Neural cell (in vitro differentiated cells): ENCODE data around the gene MRRF. TPM values are rescaled to one million over a fixed set of nuclear protein-coding genes. Genes with fewer than 3 reads are reported as not detected.

Source experiments
- H2AFZ ChIP-seq: fragments of 200-600, 300-800 bp; sonication (generic), shearing (Covaris generic); 2 replicates; pipeline ENCODE4 v1.6.0; 2014; ENCODE audit warnings: low read depth, mild to moderate bottlenecking, antibody characterized with exemption, low read length, moderate library complexity
- H3F3A ChIP-seq: fragments of 200-600 bp; shearing (Covaris generic); 2 replicates; pipeline ENCODE4 v1.6.1; 2016; ENCODE audit warnings: mild to moderate bottlenecking, moderate library complexity, mixed read lengths, antibody characterized with exemption, low read length; ENCODE audit not compliant: insufficient read depth, poor library complexity, severe bottlenecking
- H3K27ac ChIP-seq: fragments of 200-600, 300-800 bp; sonication (generic), shearing (Covaris generic); 2 replicates; pipeline ENCODE4 v1.5.1; 2014; ENCODE audit warnings: mild to moderate bottlenecking, low read length, moderate library complexity
- H3K27me3 ChIP-seq: fragments of 300-800, 200-600 bp; sonication (generic), shearing (Covaris generic); 2 replicates; pipeline ENCODE4 v1.6.0; 2014; ENCODE audit warnings: mild to moderate bottlenecking, low read depth, low read length, moderate library complexity; ENCODE audit not compliant: insufficient read depth
- H3K36me3 ChIP-seq: fragments of 300-800, 200-600 bp; sonication (generic), shearing (Covaris generic); 2 replicates; pipeline ENCODE4 v1.5.1; 2014; ENCODE audit warnings: mild to moderate bottlenecking, antibody characterized with exemption, low read length, moderate library complexity; ENCODE audit not compliant: insufficient read depth
- H3K4me2 ChIP-seq: fragments of 300-800, 200-600 bp; sonication (generic), shearing (Covaris generic); 2 replicates; pipeline ENCODE4 v1.6.0; 2014; ENCODE audit warnings: mild to moderate bottlenecking, low read length
- H3K4me3 ChIP-seq: fragments of 300-800, 200-600 bp; sonication (generic), shearing (Covaris generic); 2 replicates; pipeline ENCODE4 v1.5.1; 2014; ENCODE audit warnings: mild to moderate bottlenecking, low read length, moderate library complexity
- H3K79me2 ChIP-seq: fragments of 200-600 bp; shearing (Covaris generic); replicated peaks from 2 replicates; pipeline ENCODE4 v1.6.0; 2014; ENCODE audit warnings: mild to moderate bottlenecking, low read length, moderate library complexity; ENCODE audit not compliant: insufficient read depth
- H3K9ac ChIP-seq: fragments of 300-800, 200-600 bp; sonication (generic), shearing (Covaris generic); 2 replicates; pipeline ENCODE4 v1.6.1; 2016; ENCODE audit warnings: mild to moderate bottlenecking, low read length, mixed read lengths
- H3K9me2 ChIP-seq: fragments of 200-600 bp; shearing (Covaris generic); 2 replicates; pipeline ENCODE4 v1.6.1; 2016; ENCODE audit warnings: mild to moderate bottlenecking, low read length, mixed read lengths; ENCODE audit not compliant: insufficient read depth
- H3K9me3 ChIP-seq: fragments of 200-600, 300-800 bp; sonication (generic), shearing (Covaris generic); 2 replicates; pipeline ENCODE4 v1.6.1; 2016; ENCODE audit warnings: mild to moderate bottlenecking, mixed run types, low read length, moderate library complexity, mixed read lengths
- H4K20me1 ChIP-seq: fragments of 200-600 bp; shearing (Covaris generic); 2 replicates; pipeline ENCODE4 v1.6.1; 2016; ENCODE audit warnings: mild to moderate bottlenecking, mixed run types; ENCODE audit not compliant: insufficient read depth
- EP300 ChIP-seq: fragments of 450-650 bp; conservative IDR thresholded peaks from 2 replicates; pipeline ENCODE4 v1.6.1; 2014; ENCODE audit warnings: antibody characterized with exemption, mild to moderate bottlenecking, moderate library complexity; ENCODE audit not compliant: poor library complexity, severe bottlenecking
- MXI1 ChIP-seq: fragments of 450-650 bp; conservative IDR thresholded peaks from 2 replicates; pipeline ENCODE4 v1.6.1; 2014; ENCODE audit warnings: antibody characterized with exemption, mild to moderate bottlenecking; ENCODE audit not compliant: poor library complexity, severe bottlenecking
- POLR2AphosphoS5 ChIP-seq: IDR thresholded peaks from 2 replicates; pipeline ENCODE4 v1.6.1; 2012
- RAD21 ChIP-seq: fragments of 450-650 bp; conservative IDR thresholded peaks from 2 replicates; pipeline ENCODE4 v1.6.1; 2014; ENCODE audit warnings: antibody characterized with exemption, mild to moderate bottlenecking, moderate library complexity
- SMC3 ChIP-seq: fragments of 450-650 bp; conservative IDR thresholded peaks from 2 replicates; pipeline ENCODE4 v1.6.1; 2014; ENCODE audit warnings: antibody characterized with exemption, mild to moderate bottlenecking, moderate library complexity; ENCODE audit not compliant: poor library complexity
- TAF1 ChIP-seq: IDR thresholded peaks from 2 replicates; pipeline ENCODE4 v1.6.1; 2012; ENCODE audit warnings: low read depth
- polyA plus RNA-seq: library from polyadenylated mRNA; depleted of rRNA; stranded (reverse); fragments of >200 nt; gene quantifications from 2 replicates; pipeline ENCODE4 v1.2.3, GENCODE V29; 2014
- TF ChIP-seq, protein P1 (sequence below): fragments of 450-650 bp; IDR thresholded peaks from 2 replicates; pipeline ENCODE4 v1.5.1; 2014; ENCODE audit warnings: antibody characterized with exemption, mild to moderate bottlenecking, moderate library complexity; ENCODE audit not compliant: poor library complexity, severe bottlenecking
- TF ChIP-seq, protein P2 (sequence below): IDR thresholded peaks from 2 replicates; pipeline ENCODE4 v1.6.1; 2012; ENCODE audit warnings: borderline replicate concordance

Gene MRRF
- polyA plus RNA-seq, 1 donor from 2014 or later, result 40.7 TPM

DNA sequence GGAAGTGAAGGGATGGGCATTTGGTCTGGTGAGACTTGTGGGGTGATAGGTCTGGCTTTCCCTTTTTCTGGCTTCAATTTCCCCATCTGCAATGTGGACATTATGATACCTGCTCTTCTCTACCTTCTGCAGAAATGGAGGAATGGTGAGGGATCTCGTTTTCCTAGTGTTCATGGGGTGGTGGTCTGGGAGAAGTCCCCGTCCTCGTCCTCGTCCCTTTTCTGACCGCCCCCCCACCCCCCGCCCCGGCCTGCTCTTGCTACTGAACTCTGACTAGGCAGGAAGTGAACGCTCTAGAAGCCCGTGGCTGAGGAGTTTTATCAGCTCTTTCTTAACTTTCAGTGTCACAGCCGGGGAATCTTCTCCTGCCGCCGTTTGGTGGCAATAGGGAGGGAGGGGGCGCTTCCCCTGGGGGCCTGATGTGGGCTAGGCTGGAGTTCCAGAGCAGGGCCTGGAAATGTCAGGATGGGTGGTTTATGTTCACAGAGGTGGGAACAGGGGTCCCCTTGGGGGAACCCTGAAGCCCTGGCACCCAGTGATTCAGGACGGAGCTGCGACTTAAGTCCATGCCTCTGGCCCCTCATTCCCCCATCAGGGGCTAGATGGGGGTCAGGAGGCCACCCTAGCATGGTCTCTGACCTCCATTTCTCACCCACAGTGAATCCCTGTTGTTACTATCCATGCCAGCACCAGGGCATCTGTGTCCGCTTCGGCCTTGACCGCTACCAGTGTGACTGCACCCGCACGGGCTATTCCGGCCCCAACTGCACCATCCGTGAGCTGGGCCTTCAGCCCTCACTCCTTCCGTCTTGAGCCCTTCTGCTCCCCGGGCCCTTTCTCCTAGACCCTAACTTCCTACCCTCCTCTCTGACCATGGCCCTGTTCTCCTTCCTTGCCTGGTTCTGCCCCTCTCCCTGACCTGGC lies 112.8 kb downstream of the MRRF start:
- Histone ChIP-seq H3K9me2 (no peaks in the 10 kb centered on the region), H2AFZ (no peak overlapping the region), H3K9ac (no peak overlapping the region), H3F3A (no peaks in the 10 kb centered on the region), H3K36me3 (no peaks in the 10 kb centered on the region), H4K20me1 (no peaks in the 10 kb centered on the region), H3K27ac (no peak overlapping the region), H3K79me2 (no peaks in the 10 kb centered on the region), H3K4me3 (no peak overlapping the region), H3K27me3 (peaks cover under 1% of the 10 kb centered on the region), H3K9me3 (no peaks in the 10 kb centered on the region), H3K4me2 (no peak overlapping the region)
- TF ChIP-seq POLR2AphosphoS5 (no peak), SMC3 (no peak), MXI1 (no peak), EP300 (no peak)
- TF ChIP-seq, protein P1, sequence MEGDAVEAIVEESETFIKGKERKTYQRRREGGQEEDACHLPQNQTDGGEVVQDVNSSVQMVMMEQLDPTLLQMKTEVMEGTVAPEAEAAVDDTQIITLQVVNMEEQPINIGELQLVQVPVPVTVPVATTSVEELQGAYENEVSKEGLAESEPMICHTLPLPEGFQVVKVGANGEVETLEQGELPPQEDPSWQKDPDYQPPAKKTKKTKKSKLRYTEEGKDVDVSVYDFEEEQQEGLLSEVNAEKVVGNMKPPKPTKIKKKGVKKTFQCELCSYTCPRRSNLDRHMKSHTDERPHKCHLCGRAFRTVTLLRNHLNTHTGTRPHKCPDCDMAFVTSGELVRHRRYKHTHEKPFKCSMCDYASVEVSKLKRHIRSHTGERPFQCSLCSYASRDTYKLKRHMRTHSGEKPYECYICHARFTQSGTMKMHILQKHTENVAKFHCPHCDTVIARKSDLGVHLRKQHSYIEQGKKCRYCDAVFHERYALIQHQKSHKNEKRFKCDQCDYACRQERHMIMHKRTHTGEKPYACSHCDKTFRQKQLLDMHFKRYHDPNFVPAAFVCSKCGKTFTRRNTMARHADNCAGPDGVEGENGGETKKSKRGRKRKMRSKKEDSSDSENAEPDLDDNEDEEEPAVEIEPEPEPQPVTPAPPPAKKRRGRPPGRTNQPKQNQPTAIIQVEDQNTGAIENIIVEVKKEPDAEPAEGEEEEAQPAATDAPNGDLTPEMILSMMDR, result no peak
- TF ChIP-seq, protein P2, sequence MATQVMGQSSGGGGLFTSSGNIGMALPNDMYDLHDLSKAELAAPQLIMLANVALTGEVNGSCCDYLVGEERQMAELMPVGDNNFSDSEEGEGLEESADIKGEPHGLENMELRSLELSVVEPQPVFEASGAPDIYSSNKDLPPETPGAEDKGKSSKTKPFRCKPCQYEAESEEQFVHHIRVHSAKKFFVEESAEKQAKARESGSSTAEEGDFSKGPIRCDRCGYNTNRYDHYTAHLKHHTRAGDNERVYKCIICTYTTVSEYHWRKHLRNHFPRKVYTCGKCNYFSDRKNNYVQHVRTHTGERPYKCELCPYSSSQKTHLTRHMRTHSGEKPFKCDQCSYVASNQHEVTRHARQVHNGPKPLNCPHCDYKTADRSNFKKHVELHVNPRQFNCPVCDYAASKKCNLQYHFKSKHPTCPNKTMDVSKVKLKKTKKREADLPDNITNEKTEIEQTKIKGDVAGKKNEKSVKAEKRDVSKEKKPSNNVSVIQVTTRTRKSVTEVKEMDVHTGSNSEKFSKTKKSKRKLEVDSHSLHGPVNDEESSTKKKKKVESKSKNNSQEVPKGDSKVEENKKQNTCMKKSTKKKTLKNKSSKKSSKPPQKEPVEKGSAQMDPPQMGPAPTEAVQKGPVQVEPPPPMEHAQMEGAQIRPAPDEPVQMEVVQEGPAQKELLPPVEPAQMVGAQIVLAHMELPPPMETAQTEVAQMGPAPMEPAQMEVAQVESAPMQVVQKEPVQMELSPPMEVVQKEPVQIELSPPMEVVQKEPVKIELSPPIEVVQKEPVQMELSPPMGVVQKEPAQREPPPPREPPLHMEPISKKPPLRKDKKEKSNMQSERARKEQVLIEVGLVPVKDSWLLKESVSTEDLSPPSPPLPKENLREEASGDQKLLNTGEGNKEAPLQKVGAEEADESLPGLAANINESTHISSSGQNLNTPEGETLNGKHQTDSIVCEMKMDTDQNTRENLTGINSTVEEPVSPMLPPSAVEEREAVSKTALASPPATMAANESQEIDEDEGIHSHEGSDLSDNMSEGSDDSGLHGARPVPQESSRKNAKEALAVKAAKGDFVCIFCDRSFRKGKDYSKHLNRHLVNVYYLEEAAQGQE, result no peak

DNA sequence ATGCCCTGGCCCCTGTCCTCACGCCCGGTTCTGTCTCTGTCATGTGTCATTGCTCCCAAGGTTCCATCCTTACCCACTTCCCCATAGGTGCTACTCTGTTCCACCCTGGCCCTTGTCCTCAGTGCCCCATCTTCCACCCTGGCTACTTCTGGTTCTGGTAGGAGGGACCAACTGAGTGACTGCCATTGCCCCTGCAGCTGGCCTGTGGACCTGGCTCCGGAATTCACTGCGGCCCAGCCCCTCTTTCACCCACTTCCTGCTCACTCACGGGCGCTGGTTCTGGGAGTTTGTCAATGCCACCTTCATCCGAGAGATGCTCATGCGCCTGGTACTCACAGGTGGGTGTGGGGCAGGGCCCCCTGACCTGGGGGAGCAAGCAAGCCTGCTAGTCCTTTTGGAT lies 113.6 kb downstream of the MRRF start:
- H3K27ac ChIP-seq, result no peak overlapping the region
- no peak overlapping the region for H3K4me3 ChIP-seq
- no peaks in the 10 kb centered on the region for H3F3A ChIP-seq
- no peak overlapping the region for H3K4me2 ChIP-seq
- no peaks in the 10 kb centered on the region for H3K36me3 ChIP-seq
- no peaks in the 10 kb centered on the region for H3K79me2 ChIP-seq
- no peaks in the 10 kb centered on the region for H4K20me1 ChIP-seq
- H2AFZ ChIP-seq, result no peak overlapping the region
- no peak for TF ChIP-seq POLR2AphosphoS5
- no peak for TF ChIP-seq TAF1
- TF ChIP-seq, protein P2, result no peak
- TF ChIP-seq RAD21, result no peak
- TF ChIP-seq, protein P1, result no peak
- H3K9me3 ChIP-seq, result no peaks in the 10 kb centered on the region
- H3K27me3 ChIP-seq, result no peaks in the 10 kb centered on the region
- H3K9ac ChIP-seq, result no peak overlapping the region
- H3K9me2 ChIP-seq, result no peaks in the 10 kb centered on the region
